Activated T-helper 2 cell treated with anti-CD3 and anti-CD28 coated beads, Interferon-gamma antibody, Interleukin-2, Interleukin-4, amounts not matched to agents 10 μg/mL and 5 μg/mL and 100 μg/mL, durations not matched to agents 14 hours and 24 hours and 36 hours (primary cell): ENCODE results near the gene AZIN2. TPM values are rescaled to one million over a fixed set of nuclear protein-coding genes. Genes with fewer than 3 reads are reported as not detected.
A peak's percentile ranks its signal among the peaks of the same experiment; 100 is the strongest.
"Not testable (repeated sequence)": the region's sequence is repeated elsewhere in the genome, so short reads cannot be mapped to it uniquely, and the experiment has no call there.

Experiments
- DNase-seq: peaks from one replicate; pipeline ENCODE4 v3.0.0; 2021; ENCODE audit warnings: low spot score
- H3K27ac Mint-ChIP-seq: one replicate; pipeline ENCODE4 v1.8.0; 2021; ENCODE audit warnings: mixed read lengths
- H3K27me3 Mint-ChIP-seq: one replicate; pipeline ENCODE4 v1.8.0; 2021; ENCODE audit warnings: low read depth, mixed read lengths
- H3K36me3 Mint-ChIP-seq: one replicate; pipeline ENCODE4 v1.8.0; 2021; ENCODE audit warnings: low read depth, mixed read lengths
- H3K4me1 Mint-ChIP-seq: one replicate; pipeline ENCODE4 v1.8.0; 2021; ENCODE audit warnings: low read depth, mixed read lengths
- H3K4me3 Mint-ChIP-seq: one replicate; pipeline ENCODE4 v1.8.0; 2021; ENCODE audit warnings: low read depth, mild to moderate bottlenecking, moderate library complexity, mixed read lengths
- H3K9me3 Mint-ChIP-seq: one replicate; pipeline ENCODE4 v1.8.0; 2021; ENCODE audit warnings: mixed read lengths
- intact Hi-C: fragments of 100-400 bp; cut with micrococcal nuclease; formaldehyde crosslinking; loops from one replicate; pipeline ENCODE4 v1.15.1; 2023
- total RNA-seq: library from RNA; stranded (reverse); gene quantifications from 2 replicates; pipeline ENCODE4 v1.2.3, GENCODE V29; 2022

AZIN2 gene
- total RNA-seq, 1 donor from 2014 or later: 2.4 TPM

DNA sequence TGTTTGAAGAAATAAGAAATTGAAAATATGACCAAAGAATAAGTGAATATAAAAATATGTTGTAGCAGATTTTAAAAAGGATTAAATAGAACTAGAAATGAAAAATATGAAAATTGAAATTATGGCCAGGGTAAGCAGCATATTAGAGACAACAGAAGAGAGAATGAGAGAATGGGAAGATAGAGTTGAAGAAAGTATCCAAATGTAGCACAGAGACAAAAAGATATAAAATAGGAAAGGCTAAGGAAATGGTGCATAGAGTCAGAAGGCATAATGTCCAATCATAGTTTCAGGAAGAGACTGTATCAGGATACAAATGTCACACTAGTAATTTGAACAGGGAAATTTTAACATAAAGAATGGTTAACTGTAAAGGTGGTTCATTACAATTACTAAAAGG, 29.5 kb downstream of the AZIN2 start:
- intact Hi-C loops: no loop called here

DNA sequence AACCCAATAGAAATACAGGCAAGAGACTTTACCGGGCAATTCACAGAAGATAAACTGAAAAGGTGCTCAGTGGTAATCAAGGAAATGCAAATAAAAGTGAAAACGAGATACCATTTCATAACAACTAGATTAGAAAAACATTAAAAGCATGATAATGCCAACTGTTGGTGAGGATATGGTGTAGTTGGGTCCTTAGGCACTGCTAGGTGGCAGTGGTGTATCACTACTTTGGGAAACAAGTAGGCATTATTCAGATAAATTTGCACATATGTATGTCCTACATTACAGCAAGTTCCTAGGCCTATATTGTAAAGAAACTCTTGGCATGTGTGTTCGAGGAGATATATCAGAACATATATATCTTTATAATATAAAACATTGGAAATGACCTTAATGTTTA, 31.0 kb downstream of the AZIN2 start:
- H3K4me1 Mint-ChIP-seq: peaks cover 7% of the 10 kb centered on the region
- peak; percentile 2 for DNase-seq
- no peak overlapping the region for H3K4me3 Mint-ChIP-seq
- intact Hi-C loops: no loop called here
- peaks cover 13% of the 10 kb centered on the region for H3K9me3 Mint-ChIP-seq
- peaks cover 9% of the 10 kb centered on the region for H3K36me3 Mint-ChIP-seq
- H3K27ac Mint-ChIP-seq: no peak overlapping the region
- H3K27me3 Mint-ChIP-seq: peaks cover 7% of the 10 kb centered on the region

More for the DNA sequence above, 29.5 kb downstream of the AZIN2 start:
- H3K27ac Mint-ChIP-seq: no peak overlapping the region
- no peak overlapping the region for H3K4me3 Mint-ChIP-seq
- DNase-seq: no peak
- peaks cover 13% of the 10 kb centered on the region for H3K9me3 Mint-ChIP-seq
- peaks cover 11% of the 10 kb centered on the region for H3K36me3 Mint-ChIP-seq
- peaks cover 9% of the 10 kb centered on the region for H3K4me1 Mint-ChIP-seq
- H3K27me3 Mint-ChIP-seq: peaks cover 9% of the 10 kb centered on the region

DNA sequence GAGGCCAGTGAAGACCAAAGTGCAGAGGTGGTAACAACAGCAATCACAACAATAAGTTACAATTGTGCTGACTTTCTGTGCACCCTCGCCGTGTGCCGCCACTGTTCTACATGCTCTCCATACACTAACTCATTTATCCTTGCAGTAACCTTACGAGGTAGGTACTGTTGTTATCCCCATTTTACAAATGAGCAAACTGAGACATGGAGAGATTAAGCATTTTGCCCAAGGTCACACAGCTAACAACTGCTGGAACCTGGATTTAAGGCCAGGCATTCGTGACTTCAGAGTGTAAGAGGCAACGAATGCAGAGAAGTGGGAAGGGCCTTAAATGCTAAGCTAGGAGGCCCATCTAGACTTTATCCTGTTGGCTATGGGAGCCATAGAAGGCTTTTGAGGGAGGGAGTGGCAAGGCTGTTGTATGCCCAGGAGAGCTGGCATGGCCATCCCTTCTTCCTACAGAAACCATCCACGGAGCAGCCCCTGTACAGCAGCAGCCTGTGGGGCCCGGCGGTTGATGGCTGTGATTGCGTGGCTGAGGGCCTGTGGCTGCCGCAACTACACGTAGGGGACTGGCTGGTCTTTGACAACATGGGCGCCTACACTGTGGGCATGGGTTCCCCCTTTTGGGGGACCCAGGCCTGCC, 36.6 kb downstream of the AZIN2 start:
- no peaks in the 10 kb centered on the region for H3K9me3 Mint-ChIP-seq
- intact Hi-C loops: no loop called here
- H3K4me1 Mint-ChIP-seq: no peaks in the 10 kb centered on the region
- H3K27me3 Mint-ChIP-seq: peaks cover 2% of the 10 kb centered on the region
- no peak for DNase-seq
- no peak overlapping the region for H3K4me3 Mint-ChIP-seq
- H3K36me3 Mint-ChIP-seq: no peaks in the 10 kb centered on the region
- H3K27ac Mint-ChIP-seq: no peak overlapping the region

DNA sequence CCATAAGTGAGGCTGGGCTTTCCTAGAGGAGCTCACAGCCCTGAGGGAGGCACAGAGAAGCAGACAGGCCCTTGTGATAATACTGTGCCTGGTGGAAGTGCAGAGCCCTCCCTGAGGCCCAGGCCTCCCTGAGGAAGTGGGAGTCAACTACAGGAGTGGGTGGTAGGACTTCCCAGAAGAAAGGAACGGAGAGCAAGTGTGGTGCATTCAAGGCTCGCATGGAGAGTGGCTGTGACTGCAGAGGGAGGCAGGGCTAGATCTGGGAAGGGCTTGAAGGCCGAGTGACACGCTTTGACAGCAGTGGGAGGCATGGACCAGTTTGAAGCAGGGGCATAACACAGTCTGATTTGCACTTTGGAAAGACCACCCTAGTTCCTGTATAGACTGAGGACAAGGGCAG, 37.3 kb downstream of the AZIN2 start:
- H3K4me3 Mint-ChIP-seq: no peak overlapping the region
- no peaks in the 10 kb centered on the region for H3K9me3 Mint-ChIP-seq
- intact Hi-C loops: no loop called here
- H3K27ac Mint-ChIP-seq: no peak overlapping the region
- no peaks in the 10 kb centered on the region for H3K36me3 Mint-ChIP-seq
- no peak for DNase-seq
- H3K27me3 Mint-ChIP-seq: peaks cover 2% of the 10 kb centered on the region
- no peaks in the 10 kb centered on the region for H3K4me1 Mint-ChIP-seq

DNA sequence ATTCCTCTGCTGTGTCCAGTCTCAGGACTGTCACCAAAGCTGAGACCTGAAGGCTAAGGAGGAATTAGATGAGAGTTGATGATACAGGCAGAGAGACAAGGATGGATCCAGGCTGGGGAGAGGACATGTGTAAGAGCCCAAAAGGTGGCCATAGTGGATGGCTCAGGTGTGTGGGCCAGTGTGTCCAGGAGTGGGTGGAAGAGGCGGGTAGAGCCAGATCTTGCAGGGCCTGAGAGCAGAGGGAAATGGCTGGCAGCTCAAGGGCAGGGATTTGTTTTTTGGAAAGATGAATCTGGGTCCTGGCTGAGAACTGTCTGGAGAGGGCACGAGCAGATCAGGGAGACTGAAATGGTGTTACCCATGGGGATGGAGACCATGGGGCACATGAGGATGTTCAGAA, 38.1 kb downstream of the AZIN2 start:
- Mint-ChIP-seq H3K36me3 (peaks cover under 1% of the 10 kb centered on the region), H3K27me3 (no peaks in the 10 kb centered on the region), H3K27ac (no peak overlapping the region), H3K4me3 (no peak overlapping the region), H3K4me1 (no peaks in the 10 kb centered on the region), H3K9me3 (no peaks in the 10 kb centered on the region)
- DNase-seq: no peak
- intact Hi-C loops: no loop called here

DNA sequence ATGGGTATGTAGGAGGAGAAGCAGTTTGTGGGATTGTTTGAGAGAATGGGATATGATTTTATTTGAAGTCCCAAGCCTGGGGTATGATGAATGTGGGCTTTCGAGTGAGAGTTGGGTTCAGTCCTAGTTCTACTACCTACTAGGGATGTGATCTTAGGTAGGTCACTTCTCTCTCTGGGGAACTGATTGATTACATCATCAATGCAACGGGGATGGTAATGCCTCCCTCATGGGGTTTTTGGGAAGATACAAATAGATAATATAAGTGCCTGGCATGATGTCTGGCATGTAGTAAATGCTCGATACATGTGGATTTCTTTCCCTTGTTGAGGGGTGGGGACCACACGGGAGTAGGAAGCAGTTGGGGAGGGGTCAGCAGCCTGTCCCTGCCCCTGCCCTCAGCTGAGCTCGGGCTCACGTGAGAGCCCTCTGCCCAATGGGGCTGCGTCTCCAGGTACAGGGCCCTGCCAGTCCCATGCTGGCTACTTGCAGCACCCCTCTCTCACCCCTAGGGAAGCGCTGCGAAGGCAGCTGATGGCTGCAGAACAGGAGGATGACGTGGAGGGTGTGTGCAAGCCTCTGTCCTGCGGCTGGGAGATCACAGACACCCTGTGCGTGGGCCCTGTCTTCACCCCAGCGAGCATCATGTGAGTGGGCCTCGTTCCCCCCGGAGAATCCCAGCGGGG, 38.7 kb downstream of the AZIN2 start:
- H3K4me1 Mint-ChIP-seq: no peaks in the 10 kb centered on the region
- intact Hi-C loops: no loop called here

DNA sequence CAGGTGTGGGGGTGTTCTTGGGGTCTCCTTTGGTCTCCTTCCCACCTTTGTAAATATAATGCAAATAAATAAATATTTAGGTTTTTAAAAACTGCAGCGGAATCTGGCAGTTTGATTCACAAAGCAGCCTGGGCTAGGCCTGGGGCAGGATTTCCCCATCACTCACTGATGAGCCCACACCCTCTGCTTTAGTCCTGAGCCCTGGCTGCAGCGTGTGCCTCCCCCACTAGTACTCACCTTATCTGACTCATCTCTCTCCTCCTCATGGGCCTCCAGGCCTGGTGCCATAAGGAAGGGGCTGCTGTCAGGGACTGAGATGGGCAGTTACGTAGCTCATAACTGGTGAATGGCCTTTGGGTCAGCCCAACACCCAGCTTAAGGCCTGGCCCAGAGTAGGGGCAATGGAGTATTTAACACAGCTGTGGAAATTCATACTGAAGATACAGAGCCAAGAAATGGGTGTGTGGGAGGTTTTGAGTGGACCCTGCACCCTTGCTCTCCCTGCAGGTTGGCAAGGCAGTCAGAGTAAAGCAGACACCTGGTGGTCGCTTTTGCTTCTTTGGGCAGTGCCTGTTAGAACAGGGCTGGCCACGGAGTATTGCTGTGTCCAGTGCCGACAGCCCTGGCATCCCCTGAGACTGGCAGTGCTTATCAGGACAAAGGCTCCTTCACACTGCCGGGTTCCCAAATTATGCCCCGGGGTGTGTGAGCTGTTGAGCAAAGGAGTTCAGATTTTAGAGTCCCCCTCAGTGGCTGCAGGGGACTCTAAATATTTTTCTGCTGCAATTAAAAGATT, 39.7 kb downstream of the AZIN2 start:
- Mint-ChIP-seq H3K9me3 (no peaks in the 10 kb centered on the region), H3K36me3 (peaks cover 13% of the 10 kb centered on the region), H3K4me3 (no peak overlapping the region), H3K27me3 (no peaks in the 10 kb centered on the region), H3K27ac (no peak overlapping the region), H3K4me1 (peaks cover 4% of the 10 kb centered on the region)
- intact Hi-C loops: no loop called here
- DNase-seq: peak; percentile 3

More for the DNA sequence above, 38.7 kb downstream of the AZIN2 start:
- no peak for DNase-seq
- no peaks in the 10 kb centered on the region for H3K9me3 Mint-ChIP-seq
- H3K4me3 Mint-ChIP-seq: no peak overlapping the region
- no peaks in the 10 kb centered on the region for H3K27me3 Mint-ChIP-seq
- peaks cover 5% of the 10 kb centered on the region for H3K36me3 Mint-ChIP-seq
- H3K27ac Mint-ChIP-seq: no peak overlapping the region

DNA sequence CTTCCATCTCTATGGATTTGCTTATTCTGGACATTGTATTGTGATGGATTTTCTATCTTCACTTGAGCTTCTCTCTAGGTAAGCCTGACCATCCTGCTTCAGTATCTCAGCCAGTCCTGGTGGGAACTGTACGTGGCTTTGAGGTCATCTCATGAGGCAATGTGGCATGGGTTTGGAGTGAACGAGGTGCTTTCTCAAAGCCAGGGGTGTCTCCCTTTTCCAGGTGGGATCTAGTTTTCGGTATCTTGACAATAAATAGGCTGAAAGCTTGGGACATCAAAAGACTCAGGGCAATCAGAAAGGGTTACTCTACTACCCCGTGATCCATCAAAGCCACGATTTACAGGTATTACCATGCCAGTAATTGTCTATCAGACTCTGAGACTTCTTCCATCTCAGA, 40.8 kb downstream of the AZIN2 start:
- Mint-ChIP-seq H3K36me3 (peaks cover 24% of the 10 kb centered on the region), H3K4me3 (no peak overlapping the region), H3K27me3 (no peaks in the 10 kb centered on the region), H3K4me1 (peaks cover 12% of the 10 kb centered on the region), H3K9me3 (no peaks in the 10 kb centered on the region), H3K27ac (no peak overlapping the region)
- intact Hi-C loops: no loop called here
- peak; percentile 0 for DNase-seq

DNA sequence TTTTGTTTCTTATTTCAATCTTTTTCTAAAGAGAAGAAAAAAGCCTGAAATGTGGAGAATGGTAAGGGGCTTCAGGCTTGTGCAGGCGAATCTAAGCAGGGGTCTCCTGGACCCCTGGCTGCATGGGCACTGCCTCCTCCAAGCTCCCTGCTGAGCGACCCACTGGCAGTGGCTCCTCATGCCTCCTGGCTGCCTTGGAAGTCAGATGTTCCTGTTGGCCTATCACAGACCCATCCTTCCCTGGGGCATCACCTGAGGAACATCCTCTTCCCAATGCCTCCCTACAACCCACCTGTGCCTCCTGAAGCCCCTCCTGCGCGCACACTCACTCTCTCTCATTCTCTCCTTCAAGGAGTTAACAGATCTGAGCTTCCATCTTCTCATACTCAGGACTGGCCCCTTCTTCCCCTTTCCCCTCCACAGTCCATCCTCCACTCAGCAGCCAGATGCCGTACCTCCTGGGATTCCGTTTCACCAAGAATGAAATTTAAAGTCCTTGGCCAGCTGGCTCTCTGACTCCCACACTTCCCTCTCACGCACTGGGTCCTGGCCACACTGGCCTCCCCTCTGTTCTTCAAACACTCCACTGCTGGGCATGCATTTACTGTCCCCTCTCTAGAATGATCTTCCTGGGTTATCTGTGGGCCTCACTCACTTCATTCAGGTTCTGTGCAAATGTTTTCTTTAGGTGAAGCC, 41.7 kb downstream of the AZIN2 start:
- Mint-ChIP-seq H3K9me3 (no peaks in the 10 kb centered on the region), H3K4me3 (no peak overlapping the region), H3K27me3 (no peaks in the 10 kb centered on the region), H3K4me1 (peaks cover 16% of the 10 kb centered on the region), H3K36me3 (peaks cover 28% of the 10 kb centered on the region), H3K27ac (no peak overlapping the region)
- DNase-seq: peak; percentile 6
- intact Hi-C loops: no loop called here

DNA sequence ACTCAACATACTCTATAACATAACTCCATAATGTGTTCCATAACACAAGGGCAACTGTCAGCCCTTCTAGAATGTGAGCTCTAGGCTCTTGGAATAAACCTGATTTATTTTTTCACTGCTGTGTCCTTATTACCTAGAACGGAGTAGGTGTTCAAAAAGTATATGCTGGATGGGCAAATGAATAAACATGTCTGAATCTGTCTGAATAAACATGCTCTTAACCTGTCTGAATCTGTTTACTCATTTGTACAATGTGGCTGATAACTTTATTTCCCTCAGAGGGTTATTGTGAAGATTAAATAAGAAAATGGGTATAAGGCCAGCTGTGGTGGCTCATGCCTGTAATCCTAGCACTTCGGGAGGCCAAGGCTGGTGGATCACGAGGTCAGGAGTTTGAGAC, 42.3 kb downstream of the AZIN2 start:
- Mint-ChIP-seq H3K4me3 (no peak overlapping the region), H3K4me1 (peaks cover 19% of the 10 kb centered on the region), H3K27ac (no peak overlapping the region)

DNA sequence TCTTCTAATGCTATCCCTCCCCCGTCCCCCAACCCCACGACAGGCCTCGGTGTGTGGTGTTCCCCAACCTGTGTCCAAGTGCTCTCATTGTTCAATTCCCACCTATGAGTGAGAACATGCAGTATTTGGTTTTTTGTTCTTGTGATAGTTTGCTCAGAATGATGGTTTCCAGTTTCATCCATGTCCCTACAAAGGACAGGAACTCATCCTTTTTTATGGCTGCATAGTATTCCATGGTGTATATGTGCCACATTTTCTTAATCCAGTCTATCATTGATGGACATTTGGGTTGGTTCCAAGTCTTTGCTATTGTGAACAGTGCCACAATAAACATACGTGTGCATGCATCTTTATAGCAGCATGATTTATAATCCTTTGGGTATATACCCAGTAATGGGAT, 43.7 kb downstream of the AZIN2 start:
- DNase-seq: peak; percentile 4
- H3K4me3 Mint-ChIP-seq, H3K27ac Mint-ChIP-seq, H3K9me3 Mint-ChIP-seq, H3K27me3 Mint-ChIP-seq: not testable (repeated sequence)
- intact Hi-C loops: loop anchor here (5.0 kb wide), 3 partner anchors 42 to 162 kb away; partner anchors contain the start of genes AK2, AZIN2 and RNF19B
- peaks cover 31% of the 10 kb centered on the region for H3K4me1 Mint-ChIP-seq
- H3K36me3 Mint-ChIP-seq: peaks cover 34% of the 10 kb centered on the region

More for the DNA sequence above, 42.3 kb downstream of the AZIN2 start:
- H3K27me3 Mint-ChIP-seq: no peaks in the 10 kb centered on the region
- peaks cover 28% of the 10 kb centered on the region for H3K36me3 Mint-ChIP-seq
- intact Hi-C loops: no loop called here
- DNase-seq: peak; percentile 4
- H3K9me3 Mint-ChIP-seq: no peaks in the 10 kb centered on the region

DNA sequence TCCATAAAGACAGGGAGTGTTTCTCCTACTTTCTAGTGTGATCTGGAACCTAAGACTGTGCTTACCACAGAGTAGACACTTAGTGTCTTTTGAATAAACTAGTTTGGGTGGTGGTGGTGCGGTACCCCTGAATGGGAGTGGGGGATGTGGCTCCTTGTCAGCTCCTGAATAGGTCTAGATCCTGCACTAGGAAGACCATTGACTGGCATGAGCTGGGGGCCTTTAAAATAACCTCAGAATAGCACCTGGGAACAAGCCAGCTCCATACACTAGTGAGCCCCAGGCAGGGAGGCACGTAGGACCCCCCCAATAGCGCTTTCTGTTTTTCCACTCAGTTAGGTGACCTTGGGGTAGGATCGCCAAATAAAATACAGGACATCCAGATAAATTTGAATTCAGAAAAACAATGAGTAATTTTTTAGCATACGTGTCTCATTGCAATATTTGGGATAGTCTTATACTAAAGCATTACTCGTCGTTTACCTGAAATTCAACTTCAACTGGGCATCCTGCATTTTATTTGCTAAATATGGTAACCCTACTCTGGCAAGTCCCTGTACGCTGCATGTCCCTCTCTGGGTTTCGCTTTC, 45.6 kb downstream of the AZIN2 start:
- Mint-ChIP-seq H3K27me3 (no peaks in the 10 kb centered on the region), H3K9me3 (no peaks in the 10 kb centered on the region), H3K36me3 (peaks cover 41% of the 10 kb centered on the region), H3K27ac (peak overlapping the region; percentile 96), H3K4me1 (peaks cover 46% of the 10 kb centered on the region), H3K4me3 (peak overlapping the region; percentile 96)
- intact Hi-C loops: loop anchor here (2.0 to 5.0 kb wide), 6 partner anchors 44 to 310 kb away; partner anchors contain the start of genes AK2, AZIN2, RNF19B and S100PBP
- no peak for DNase-seq
